Sigmoid colon (tissue), 3 donors: ENCODE data around the gene TMBIM1.

Experiments used
- POLR2A ChIP-seq, 2 donors: fragments of 450-650 bp; IDR thresholded peaks; one replicate each; pipeline ENCODE4 v1.6.1; 2016; ENCODE audit warnings: antibody characterized with exemption in 2 of 2, mild to moderate bottlenecking in 2 of 2, moderate library complexity in 2 of 2
- TF ChIP-seq, protein P1 (sequence below), 4 experiments: fragments of 450-650 bp in 3 of 4; fragments of 200-600 bp in 1 of 4; IDR thresholded peaks; one replicate each; pipeline ENCODE4 v1.5.1; 2016 to 2019; ENCODE audit warnings: antibody characterized with exemption in 4 of 4, mild to moderate bottlenecking in 3 of 4, moderate library complexity in 2 of 4

DNA sequence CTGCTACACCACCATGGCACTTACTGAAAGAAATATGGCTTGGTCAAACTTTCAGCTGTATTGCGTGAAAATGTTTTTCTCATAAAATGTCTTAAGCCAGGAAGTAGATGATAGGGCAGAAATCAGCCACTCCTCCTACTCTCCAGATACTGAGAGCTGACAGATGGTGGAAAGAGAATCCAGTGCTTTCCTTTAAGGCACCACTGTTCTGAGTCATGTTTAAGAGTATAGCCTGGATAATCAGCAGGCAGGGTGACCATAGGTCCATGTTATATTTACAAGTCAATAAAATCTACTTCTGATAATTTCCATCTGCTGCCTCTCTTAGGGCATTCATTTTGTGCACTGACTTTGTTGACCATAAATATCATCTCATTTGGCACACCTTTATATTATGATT, 53.4 kb downstream of the TMBIM1 start:
- TF ChIP-seq POLR2A (IDR thresholded peaks at IDR 0.05), result no peak
- TF ChIP-seq, protein P1, sequence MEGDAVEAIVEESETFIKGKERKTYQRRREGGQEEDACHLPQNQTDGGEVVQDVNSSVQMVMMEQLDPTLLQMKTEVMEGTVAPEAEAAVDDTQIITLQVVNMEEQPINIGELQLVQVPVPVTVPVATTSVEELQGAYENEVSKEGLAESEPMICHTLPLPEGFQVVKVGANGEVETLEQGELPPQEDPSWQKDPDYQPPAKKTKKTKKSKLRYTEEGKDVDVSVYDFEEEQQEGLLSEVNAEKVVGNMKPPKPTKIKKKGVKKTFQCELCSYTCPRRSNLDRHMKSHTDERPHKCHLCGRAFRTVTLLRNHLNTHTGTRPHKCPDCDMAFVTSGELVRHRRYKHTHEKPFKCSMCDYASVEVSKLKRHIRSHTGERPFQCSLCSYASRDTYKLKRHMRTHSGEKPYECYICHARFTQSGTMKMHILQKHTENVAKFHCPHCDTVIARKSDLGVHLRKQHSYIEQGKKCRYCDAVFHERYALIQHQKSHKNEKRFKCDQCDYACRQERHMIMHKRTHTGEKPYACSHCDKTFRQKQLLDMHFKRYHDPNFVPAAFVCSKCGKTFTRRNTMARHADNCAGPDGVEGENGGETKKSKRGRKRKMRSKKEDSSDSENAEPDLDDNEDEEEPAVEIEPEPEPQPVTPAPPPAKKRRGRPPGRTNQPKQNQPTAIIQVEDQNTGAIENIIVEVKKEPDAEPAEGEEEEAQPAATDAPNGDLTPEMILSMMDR (IDR thresholded peaks at IDR 0.05), result no peak
